CD4-positive, alpha-beta T cell treated with Interferon alpha-2 for 1 hour (primary cell): ENCODE results near the gene SIL1.
A peak's percentile ranks its signal among the peaks of the same experiment; 100 is the strongest.
"Not testable (repeated sequence)": the region's sequence is repeated elsewhere in the genome, so short reads cannot be mapped to it uniquely, and the experiment has no call there.

Source experiments
- DNase-seq, 2 donors: peaks; one replicate each; pipeline ENCODE4 v3.0.0-alpha.2; 2020 to 2022

Gene SIL1

GRCh38 chr5:139197710-139198669 lies at the start of gene SIL1:
Gene SIL1 (minus strand): TSS chr5:139198368. CDS start chr5:139127843, 70,525 bp downstream.
- peak; percentile 97 to 98 for DNase-seq

GRCh38 chr5:139246394-139246793 lies 48.2 kb upstream of the SIL1 start:
- DNase-seq: peak in 1 of 2 donors; percentile 41

GRCh38 chr5:139245637-139246339 lies 47.6 kb upstream of the SIL1 start:
- no peak for DNase-seq

- DNase-seq: no peak
Measured at GRCh38 chr5:139243425-139243970, 45.3 kb upstream of the SIL1 start.

GRCh38 chr5:139241139-139241538 lies 43.0 kb upstream of the SIL1 start:
- DNase-seq: no peak

GRCh38 chr5:139236479-139236878 lies 38.3 kb upstream of the SIL1 start:
- DNase-seq: no peak

- DNase-seq: no peak
Measured at GRCh38 chr5:139232147-139232724, 34.1 kb upstream of the SIL1 start.

GRCh38 chr5:139228201-139228803 lies 30.1 kb upstream of the SIL1 start:
- no peak for DNase-seq

- DNase-seq: no peak
Measured at GRCh38 chr5:139226131-139226530, 28.0 kb upstream of the SIL1 start.

- DNase-seq: no peak
Measured at GRCh38 chr5:139223481-139223880, 25.3 kb upstream of the SIL1 start.

GRCh38 chr5:139222346-139222745 lies 24.2 kb upstream of the SIL1 start:
- DNase-seq: no peak

- not testable (repeated sequence) for DNase-seq
Measured at GRCh38 chr5:139218038-139218437, 19.9 kb upstream of the SIL1 start.

GRCh38 chr5:139215107-139215975 lies 17.2 kb upstream of the SIL1 start:
- DNase-seq: no peak

GRCh38 chr5:139214646-139215045 lies 16.5 kb upstream of the SIL1 start:
- DNase-seq: no peak

- no peak for DNase-seq
Measured at GRCh38 chr5:139212906-139213305, 14.7 kb upstream of the SIL1 start.

GRCh38 chr5:139212486-139212885 lies 14.3 kb upstream of the SIL1 start:
- DNase-seq: no peak

GRCh38 chr5:139210585-139210984 lies 12.4 kb upstream of the SIL1 start:
- no peak for DNase-seq

GRCh38 chr5:139207297-139208000 lies 9.3 kb upstream of the SIL1 start:
- DNase-seq: no peak

- DNase-seq: no peak
Measured at GRCh38 chr5:139205586-139205985, 7.4 kb upstream of the SIL1 start.

- DNase-seq: no peak
Measured at GRCh38 chr5:139205124-139205523, 7.0 kb upstream of the SIL1 start.

GRCh38 chr5:139204196-139204595 lies 6.0 kb upstream of the SIL1 start:
- no peak for DNase-seq
